Measurements from ENCODE around the gene ETV5. TPM values are rescaled to one million over a fixed set of nuclear protein-coding genes. Genes with fewer than 3 reads are reported as not detected.

Gene ETV5
- polyA plus RNA-seq, 1 of the 3 experiments (the other 2 are of a cell fraction): 20.9 TPM

- Histone ChIP-seq H3F3A (replicated peaks; ENCODE audit: insufficient read depth) (no peaks in the 10 kb centered on the region), H3K4me2 (no peak overlapping the region), H3K9me2 (no peaks in the 10 kb centered on the region), H3K9ac (no peak overlapping the region), H3K27ac (ENCODE audit: low read depth in 2 of 2, low read length in 1 of 2) (no peak overlapping the region), H3K79me2 (ENCODE audit: insufficient read depth) (no peaks in the 10 kb centered on the region), H3K27me3 (ENCODE audit: insufficient read depth) (peaks cover 6% of the 10 kb centered on the region; the same call in 1 of the 2 replicates), H2AFZ (ENCODE audit: low read depth) (no peak overlapping the region), H3K36me3 (replicated peaks in 1 of 2; ENCODE audit: control insufficient read depth in 1 of 2, insufficient read depth in 2 of 2, low read length in 1 of 2) (no peaks in the 10 kb centered on the region), H3K4me3 (ENCODE audit: low read depth in 2 of 2, low read length in 1 of 2) (no peak overlapping the region), H3K9me3 (no peaks in the 10 kb centered on the region), H4K20me1 (ENCODE audit: insufficient read depth) (no peaks in the 10 kb centered on the region), H3K4me1 (ENCODE audit: control insufficient read depth in 1 of 2, insufficient read depth in 2 of 2, low read depth in 1 of 2, low read length in 1 of 2) (peaks cover 0 to 9% of the 10 kb centered on the region in 2 experiments; a peak in 2 of 4 replicates)
- TF ChIP-seq NFIC (IDR thresholded peaks at IDR 0.05; ENCODE audit: borderline replicate concordance) (no peak), NRF1 (IDR thresholded peaks at IDR 0.05; ENCODE audit: low read depth, low read length) (no peak), FOXJ3 (CRISPR knock-in tag; IDR thresholded peaks at IDR 0.05) (no peak), SIN3A (IDR thresholded peaks at IDR 0.05; ENCODE audit: borderline replicate concordance, low read depth, low read length) (no peak), CTCF (IDR thresholded peaks at IDR 0.05) (no peak), IRF3 (IDR thresholded peaks at IDR 0.05; ENCODE audit: low read depth, low read length) (no peak), FOXM1 (IDR thresholded peaks at IDR 0.05; ENCODE audit: low read depth) (no peak), TCF12 (IDR thresholded peaks at IDR 0.05) (no peak), CHD2 (IDR thresholded peaks at IDR 0.05; ENCODE audit: low read length, partially characterized antibody) (no peak), MXI1 (IDR thresholded peaks at IDR 0.05; ENCODE audit: low read depth, low read length) (no peak), EZH2phosphoT487 (IDR thresholded peaks at IDR 0.05; ENCODE audit: borderline replicate concordance, low read depth) (no peak), GABPA (IDR thresholded peaks at IDR 0.05; ENCODE audit: low read depth) (no peak), TEAD4 (IDR thresholded peaks at IDR 0.05; ENCODE audit: borderline replicate concordance, insufficient read depth) (no peak)
- TF ChIP-seq, protein P1, sequence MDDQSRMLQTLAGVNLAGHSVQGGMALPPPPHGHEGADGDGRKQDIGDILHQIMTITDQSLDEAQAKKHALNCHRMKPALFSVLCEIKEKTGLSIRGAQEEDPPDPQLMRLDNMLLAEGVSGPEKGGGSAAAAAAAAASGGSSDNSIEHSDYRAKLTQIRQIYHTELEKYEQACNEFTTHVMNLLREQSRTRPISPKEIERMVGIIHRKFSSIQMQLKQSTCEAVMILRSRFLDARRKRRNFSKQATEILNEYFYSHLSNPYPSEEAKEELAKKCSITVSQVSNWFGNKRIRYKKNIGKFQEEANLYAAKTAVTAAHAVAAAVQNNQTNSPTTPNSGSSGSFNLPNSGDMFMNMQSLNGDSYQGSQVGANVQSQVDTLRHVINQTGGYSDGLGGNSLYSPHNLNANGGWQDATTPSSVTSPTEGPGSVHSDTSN (IDR thresholded peaks at IDR 0.05): no peak
- 62% methylated on average over 12 of the region's 12 CpGs for WGBS (ENCODE audit: low lambda C conversion rate)
- DNase-seq: no peak
- POLR2A ChIA-PET: no interaction called here
- CTCF ChIA-PET: interaction anchor here (0.6 to 1.1 kb wide), 2 partner anchors 15 to 53 kb away, joined by 3 read pairs; no protein-coding TSS in a partner anchor
Measured at GRCh38 chr3:186138272-186138981, 29.5 kb upstream of the ETV5 start.
